IMR-90 (cell line): ENCODE results near the gene ALAD. TPM values are rescaled to one million over a fixed set of nuclear protein-coding genes. Genes with fewer than 3 reads are reported as not detected.

Experiments
- ATAC-seq: fragments of 200-7000 bp; cut with Tn5 transposase; 2 replicates; pipeline ENCODE4 v1.9.1; 2020; ENCODE audit warnings: low read depth, mild to moderate bottlenecking, moderate library complexity
- BruUV-seq: library from RNA; stranded (reverse); fragments of 400-500 nt; replicated peaks from 2 replicates; lab custom pipeline; 2021; lab: Mats Ljungman, UMichigan
- CTCF ChIA-PET: fragments of 300-600 bp; formaldehyde crosslinking; extraction: SDS; loops from one replicate; lab custom pipeline; 2021; ENCODE audit warnings: antibody characterized with exemption; lab: Yijun Ruan, JAX
- POLR2A ChIA-PET: fragments of 300-600 bp; sonication (Branson Sonifier 250); formaldehyde crosslinking; loops from one replicate; lab custom pipeline; 2022; ENCODE audit warnings: antibody characterized with exemption; ENCODE audit not compliant: unreplicated experiment; lab: Charles Lee
- DNase-seq: peaks from one replicate; pipeline ENCODE4 v3.0.0; 2013
- H2AFZ ChIP-seq: replicated peaks from 2 replicates; pipeline ENCODE3; 2013; ENCODE audit warnings: low read length, mild to moderate bottlenecking; ENCODE audit not compliant: poor library complexity
- H2AK5ac ChIP-seq: 2 replicates; pipeline ENCODE4 v1.6.1; 2013; ENCODE audit warnings: low read depth, low read length, inconsistent platforms
- H2AK9ac ChIP-seq: replicated peaks from 2 replicates; pipeline ENCODE3; 2013; ENCODE audit warnings: mild to moderate bottlenecking, low read depth, low read length, moderate library complexity; ENCODE audit not compliant: poor library complexity
- H2BK120ac ChIP-seq: 2 replicates; pipeline ENCODE4 v1.6.1; 2013; ENCODE audit warnings: low read depth, low read length, inconsistent platforms
- H2BK15ac ChIP-seq: 3 replicates; pipeline ENCODE4 v1.6.1; 2013; ENCODE audit warnings: low read depth, low read length, inconsistent platforms
- H2BK20ac ChIP-seq: 2 replicates; pipeline ENCODE4 v1.6.1; 2013; ENCODE audit warnings: low read depth, mild to moderate bottlenecking, inconsistent platforms, low read length, moderate library complexity
- H2BK5ac ChIP-seq: 2 replicates; pipeline ENCODE4 v1.6.1; 2013; ENCODE audit warnings: mild to moderate bottlenecking, low read depth, low read length, inconsistent platforms; ENCODE audit not compliant: poor library complexity, severe bottlenecking
- H3K14ac ChIP-seq: replicated peaks from 2 replicates; pipeline ENCODE4 v1.6.1; 2013; ENCODE audit warnings: low read depth, low read length, inconsistent platforms
- H3K18ac ChIP-seq: 2 replicates; pipeline ENCODE4 v1.6.1; 2013; ENCODE audit warnings: low read depth, low read length, control low read depth
- H3K23ac ChIP-seq: 2 replicates; pipeline ENCODE4 v1.6.1; 2013; ENCODE audit warnings: low read depth, low read length, inconsistent platforms
- H3K27ac ChIP-seq: 2 replicates; pipeline ENCODE4 v1.5.1; 2013; ENCODE audit warnings: mild to moderate bottlenecking, control low read depth, low read length; ENCODE audit not compliant: insufficient read depth
- H3K27me3 ChIP-seq: 2 replicates; pipeline ENCODE4 v1.6.1; 2013; ENCODE audit warnings: low read length; ENCODE audit not compliant: control insufficient read depth, insufficient read depth
- H3K36me3 ChIP-seq: 2 replicates; pipeline ENCODE4 v1.6.1; 2013; ENCODE audit warnings: low read length, mixed read lengths; ENCODE audit not compliant: control insufficient read depth, insufficient read depth
- H3K4ac ChIP-seq: 2 replicates; pipeline ENCODE4 v1.6.1; 2013; ENCODE audit warnings: low read depth, low read length, inconsistent platforms
- H3K4me1 ChIP-seq: 2 replicates; pipeline ENCODE4 v1.6.1; 2013; ENCODE audit warnings: low read length, mixed read lengths; ENCODE audit not compliant: control insufficient read depth, insufficient read depth
- H3K4me2 ChIP-seq: 2 replicates; pipeline ENCODE4 v1.6.1; 2013; ENCODE audit warnings: low read depth, mild to moderate bottlenecking, control low read depth, low read length, moderate library complexity
- H3K4me3 ChIP-seq: 2 replicates; pipeline ENCODE4 v1.5.1; 2013; ENCODE audit warnings: low read depth, mild to moderate bottlenecking, control low read depth, low read length, moderate library complexity; ENCODE audit not compliant: insufficient read depth
- H3K56ac ChIP-seq: 2 replicates; pipeline ENCODE4 v1.6.1; 2013; ENCODE audit warnings: low read length, inconsistent platforms; ENCODE audit not compliant: insufficient read depth; ENCODE audit errors: extremely low read depth
- H3K79me1 ChIP-seq, 2 experiments: 2 replicates each; pipeline ENCODE4 v1.6.1; 2013; ENCODE audit warnings: low read length in 2 of 2, inconsistent platforms in 1 of 2, low read depth in 1 of 2
- H3K9ac ChIP-seq: 2 replicates; pipeline ENCODE4 v1.6.1; 2013; ENCODE audit warnings: low read depth, low read length, control low read depth
- H3K9me1 ChIP-seq: 2 replicates; pipeline ENCODE4 v1.6.1; 2013; ENCODE audit warnings: low read length, inconsistent platforms; ENCODE audit not compliant: insufficient read depth
- H3K9me3 ChIP-seq: 2 replicates; pipeline ENCODE4 v1.6.1; 2013; ENCODE audit warnings: low read length; ENCODE audit not compliant: control insufficient read depth, insufficient read depth
- H4K20me1 ChIP-seq: 2 replicates; pipeline ENCODE4 v1.6.1; 2013; ENCODE audit warnings: low read length, inconsistent platforms; ENCODE audit not compliant: insufficient read depth
- H4K5ac ChIP-seq: 2 replicates; pipeline ENCODE4 v1.6.1; 2013; ENCODE audit warnings: mild to moderate bottlenecking, low read depth, low read length, control low read depth
- H4K8ac ChIP-seq, 2 experiments: 2 replicates each; pipeline ENCODE4 v1.6.1; 2013; ENCODE audit warnings: low read depth in 2 of 2, low read length in 2 of 2, control low read depth in 1 of 2, inconsistent platforms in 1 of 2
- H4K91ac ChIP-seq: 2 replicates; pipeline ENCODE4 v1.6.1; 2013; ENCODE audit warnings: low read depth, low read length, inconsistent platforms; ENCODE audit not compliant: insufficient read depth
- CEBPB ChIP-seq: IDR thresholded peaks from 2 replicates; pipeline ENCODE4 v1.6.1; 2012; ENCODE audit warnings: low read depth, low read length, improper control_type of control experiment
- CHD1 ChIP-seq: IDR thresholded peaks from 2 replicates; pipeline ENCODE4 v1.6.1; 2012; ENCODE audit warnings: low read depth, low read length, improper control_type of control experiment
- FOS ChIP-seq: fragments of 150-350 bp; IDR thresholded peaks from 2 replicates; pipeline ENCODE4 v1.6.1; 2016; ENCODE audit warnings: low read depth, low read length
- MAFK ChIP-seq: IDR thresholded peaks from 2 replicates; pipeline ENCODE4 v1.6.1; 2012; ENCODE audit warnings: low read depth, low read length, improper control_type of control experiment
- MAZ ChIP-seq: IDR thresholded peaks from 2 replicates; pipeline ENCODE4 v1.6.1; 2012; ENCODE audit warnings: low read depth, mild to moderate bottlenecking, low read length, improper control_type of control experiment, moderate library complexity, borderline replicate concordance
- MXI1 ChIP-seq: IDR thresholded peaks from 2 replicates; pipeline ENCODE4 v1.6.1; 2012; ENCODE audit warnings: low read depth, mild to moderate bottlenecking, low read length, moderate library complexity, borderline replicate concordance
- POLR2A ChIP-seq: IDR thresholded peaks from 2 replicates; pipeline ENCODE4 v1.6.1; 2012; ENCODE audit warnings: mild to moderate bottlenecking, low read depth, low read length
- RAD21 ChIP-seq: IDR thresholded peaks from 2 replicates; pipeline ENCODE4 v1.6.1; 2012; ENCODE audit warnings: low read length, improper control_type of control experiment
- WGBS, 2 experiments: methylation state at CpG; one replicate each; pipeline versions ENCODE4 v1.1.5 to v1.1.7; 2013; ENCODE audit warnings: missing lambda C conversion rate in 2 of 2; ENCODE audit not compliant: insufficient read length in 1 of 2; ENCODE audit errors: extremely low coverage in 2 of 2; 5-methylcytosine and 5-hydroxymethylcytosine counted together
- dilution Hi-C: fragments of 300-500 bp; cut with HindIII; formaldehyde crosslinking; loops from one replicate; pipeline ENCODE4 v1.14.3; 2018; ENCODE audit warnings: low sequenced_read_pairs; ENCODE audit not compliant: unreplicated experiment
- in situ Hi-C: fragments of 300-500 bp; cut with MboI; formaldehyde crosslinking; loops from 3 replicates; pipeline ENCODE4 v1.14.3; 2019; ENCODE audit warnings: low sequenced_read_pairs, inconsistent platforms, mixed read lengths
- intact Hi-C: fragments of 100-400 bp; cut with micrococcal nuclease; formaldehyde crosslinking; loops from 2 replicates; pipeline ENCODE4 v1.10.0; 2022
- polyA plus RNA-seq, 3 experiments: library from polyadenylated mRNA; depleted of rRNA; stranded (reverse); fragments of >200 nt; gene quantifications; 2 replicates each; pipeline ENCODE4 v1.2.3, GENCODE V29; 2012; ENCODE audit warnings: low replicate concordance in 1 of 3
- total RNA-seq: library from RNA; depleted of rRNA; stranded (reverse); fragments of >200 nt; gene quantifications from 2 replicates; pipeline ENCODE4 v1.2.3, GENCODE V29; 2012
- TF ChIP-seq, protein P1 (sequence below): fragments of 150-350 bp; IDR thresholded peaks from 2 replicates; pipeline ENCODE4 v1.6.1; 2016; ENCODE audit warnings: low read depth, mild to moderate bottlenecking, low read length, moderate library complexity, borderline replicate concordance
- TF ChIP-seq, protein P2 (sequence below): fragments of 150-350 bp; IDR thresholded peaks from 2 replicates; pipeline ENCODE4 v1.6.1; 2017; ENCODE audit warnings: mild to moderate bottlenecking, antibody characterized with exemption, low read length, low read depth

ALAD gene
- total and polyA plus RNA-seq, 2 of the 4 experiments (the other 2 are of a cell fraction): 11.1 to 15.6 TPM

DNA sequence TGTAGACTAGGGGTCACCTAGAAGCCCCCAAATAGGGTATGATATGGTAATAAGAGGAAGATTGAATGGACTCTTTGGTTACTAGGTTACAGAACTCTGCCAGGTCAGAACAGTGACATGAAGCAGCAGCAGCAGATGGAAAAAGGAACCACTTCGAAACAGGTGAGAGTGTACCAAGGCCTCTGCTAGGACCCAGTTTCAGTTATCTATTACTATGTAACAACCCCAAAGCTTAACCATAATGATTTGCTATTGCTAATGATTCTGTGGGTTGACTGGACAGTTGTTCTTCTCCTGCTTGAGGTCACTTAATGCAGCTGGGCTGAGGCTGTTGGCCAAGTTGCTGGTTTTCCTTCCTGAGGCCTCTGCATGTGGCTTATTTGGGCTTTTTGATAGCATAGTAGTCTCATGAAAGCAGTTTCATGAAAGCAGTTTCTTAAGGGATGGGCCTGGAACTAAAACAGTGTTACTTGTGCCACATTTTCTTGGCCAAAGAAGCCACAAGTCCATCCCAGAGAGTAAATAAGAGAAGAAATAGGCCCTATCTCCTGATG is 27.1 kb upstream of the ALAD start:
- Histone ChIP-seq H3K9ac (no peak overlapping the region), H3K79me1 (no peaks in the 10 kb centered on the region), H3K4me3 (no peak overlapping the region), H3K9me3 (no peaks in the 10 kb centered on the region), H4K91ac (no peak overlapping the region), H2BK120ac (no peak overlapping the region), H3K36me3 (no peaks in the 10 kb centered on the region), H3K23ac (no peak overlapping the region), H3K14ac (no peak overlapping the region), H3K27me3 (peaks cover 51% of the 10 kb centered on the region), H2BK15ac (no peak overlapping the region), H2AK9ac (no peak overlapping the region), H3K9me1 (no peaks in the 10 kb centered on the region), H3K27ac (no peak overlapping the region), H3K4ac (no peak overlapping the region), H2BK5ac (no peak overlapping the region), H2BK20ac (no peak overlapping the region), H4K8ac (no peak overlapping the region), H2AFZ (no peak overlapping the region), H4K5ac (no peak overlapping the region), H3K4me2 (no peak overlapping the region), H3K18ac (no peak overlapping the region), H4K20me1 (no peaks in the 10 kb centered on the region), H3K56ac (no peak overlapping the region), H2AK5ac (no peak overlapping the region), H3K4me1 (no peaks in the 10 kb centered on the region)
- TF ChIP-seq, protein P1, sequence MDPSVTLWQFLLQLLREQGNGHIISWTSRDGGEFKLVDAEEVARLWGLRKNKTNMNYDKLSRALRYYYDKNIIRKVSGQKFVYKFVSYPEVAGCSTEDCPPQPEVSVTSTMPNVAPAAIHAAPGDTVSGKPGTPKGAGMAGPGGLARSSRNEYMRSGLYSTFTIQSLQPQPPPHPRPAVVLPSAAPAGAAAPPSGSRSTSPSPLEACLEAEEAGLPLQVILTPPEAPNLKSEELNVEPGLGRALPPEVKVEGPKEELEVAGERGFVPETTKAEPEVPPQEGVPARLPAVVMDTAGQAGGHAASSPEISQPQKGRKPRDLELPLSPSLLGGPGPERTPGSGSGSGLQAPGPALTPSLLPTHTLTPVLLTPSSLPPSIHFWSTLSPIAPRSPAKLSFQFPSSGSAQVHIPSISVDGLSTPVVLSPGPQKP: no peak
- no peak for TF ChIP-seq MAFK
- TF ChIP-seq, protein P2, sequence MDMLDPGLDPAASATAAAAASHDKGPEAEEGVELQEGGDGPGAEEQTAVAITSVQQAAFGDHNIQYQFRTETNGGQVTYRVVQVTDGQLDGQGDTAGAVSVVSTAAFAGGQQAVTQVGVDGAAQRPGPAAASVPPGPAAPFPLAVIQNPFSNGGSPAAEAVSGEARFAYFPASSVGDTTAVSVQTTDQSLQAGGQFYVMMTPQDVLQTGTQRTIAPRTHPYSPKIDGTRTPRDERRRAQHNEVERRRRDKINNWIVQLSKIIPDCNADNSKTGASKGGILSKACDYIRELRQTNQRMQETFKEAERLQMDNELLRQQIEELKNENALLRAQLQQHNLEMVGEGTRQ: no peak
- no peak for TF ChIP-seq MXI1
- no peak for TF ChIP-seq CEBPB
- TF ChIP-seq RAD21: no peak
- no peak for TF ChIP-seq MAZ
- TF ChIP-seq CHD1: no peak
- no peak for TF ChIP-seq POLR2A
- no peak for TF ChIP-seq FOS
- in situ Hi-C loops (loop anchor here (10.0 kb wide), 1 partner anchor 237 kb away; no protein-coding TSS in a partner anchor), dilution Hi-C loops (no loop called here), intact Hi-C loops (no loop called here)
- no TSS peak for BruUV-seq
- POLR2A ChIA-PET: no interaction called here
- no peak for ATAC-seq
- no CpG with 5 or more reads among the region's 1 CpG for WGBS, 2 experiments
- no peak for DNase-seq
- CTCF ChIA-PET: no interaction called here
